HTR-8/SVneo (cell line): Measurements from ENCODE around the gene CDYL.

Experiments
- DNase-seq: peaks from one replicate; pipeline ENCODE4 v3.0.0; 2011; ENCODE audit warnings: low spot score, mixed read lengths; ENCODE audit not compliant: insufficient read length
- FAIRE-seq: peaks from 2 replicates; lab custom pipeline; 2011; peaks lifted over from hg19 to GRCh38; lab: Jason Lieb, UNC

CDYL gene

GRCh38 chr6:4923081-4923480 lies 146.9 kb downstream of the CDYL start:
- no peak for DNase-seq
- no peak for FAIRE-seq

DNA sequence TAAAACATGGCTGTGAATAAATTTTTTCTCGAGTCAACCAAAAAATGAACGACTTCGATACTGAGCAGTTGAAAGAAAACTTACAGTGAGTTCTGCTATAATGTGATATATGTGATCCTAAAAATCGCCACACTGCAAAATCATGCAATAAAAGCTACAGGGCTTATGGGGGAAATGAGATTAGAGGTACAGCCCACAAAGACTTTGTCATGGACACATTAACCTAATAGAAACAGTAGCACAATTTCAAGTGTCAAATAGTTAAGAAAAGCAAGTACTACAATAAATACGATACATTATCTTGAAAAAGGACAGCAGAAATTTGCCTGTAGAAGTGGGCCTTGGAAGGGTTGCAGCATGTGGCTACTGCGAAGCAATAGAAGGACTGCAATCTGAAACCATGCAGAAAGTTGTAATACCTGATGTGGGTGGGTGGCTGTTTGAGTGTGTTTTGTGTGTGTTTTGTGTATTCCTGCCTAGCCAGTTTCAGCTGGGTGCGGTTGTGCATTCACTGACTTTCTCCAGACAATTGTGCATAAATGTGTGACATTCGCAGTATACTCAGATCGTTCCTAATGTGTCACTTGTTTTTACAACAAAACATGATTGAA lies 148.6 kb downstream of the CDYL start:
- DNase-seq (no peak), FAIRE-seq (no peak)

GRCh38 chr6:4925580-4925979 lies 149.4 kb downstream of the CDYL start:
- DNase-seq, result no peak
- no peak for FAIRE-seq

- no peak for DNase-seq
- FAIRE-seq, result no peak
Observed at GRCh38 chr6:4928426-4928825, 152.2 kb downstream of the CDYL start.

DNA sequence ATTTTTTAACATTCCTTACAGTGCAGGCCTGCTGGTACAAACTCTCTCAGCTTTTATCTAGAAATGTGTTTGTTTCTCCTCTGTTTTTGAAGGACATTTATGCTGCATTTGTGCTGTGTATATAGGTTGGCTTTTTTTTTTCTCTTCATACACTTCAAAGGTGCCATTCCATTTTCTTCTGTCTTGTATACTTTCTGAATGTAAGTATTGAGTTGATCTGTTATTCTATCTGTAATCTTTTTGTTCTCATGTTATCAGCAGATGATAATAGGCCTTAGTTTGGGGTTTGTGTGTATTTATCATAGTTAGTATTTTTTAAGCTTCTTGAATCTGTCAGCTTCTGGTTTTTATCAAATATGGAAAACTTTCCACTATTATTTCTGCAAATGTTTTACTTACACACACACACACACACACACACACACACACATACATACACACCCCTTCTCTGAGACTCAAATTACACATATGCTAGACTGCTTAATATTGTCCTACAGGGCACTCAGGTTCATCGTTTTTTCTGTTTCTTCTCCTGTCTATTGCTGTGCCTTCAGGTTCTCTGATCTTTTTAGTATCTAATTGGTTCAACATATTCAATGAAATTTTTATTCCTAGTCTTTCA lies 153.0 kb downstream of the CDYL start:
- no peak for DNase-seq
- no peak for FAIRE-seq

DNA sequence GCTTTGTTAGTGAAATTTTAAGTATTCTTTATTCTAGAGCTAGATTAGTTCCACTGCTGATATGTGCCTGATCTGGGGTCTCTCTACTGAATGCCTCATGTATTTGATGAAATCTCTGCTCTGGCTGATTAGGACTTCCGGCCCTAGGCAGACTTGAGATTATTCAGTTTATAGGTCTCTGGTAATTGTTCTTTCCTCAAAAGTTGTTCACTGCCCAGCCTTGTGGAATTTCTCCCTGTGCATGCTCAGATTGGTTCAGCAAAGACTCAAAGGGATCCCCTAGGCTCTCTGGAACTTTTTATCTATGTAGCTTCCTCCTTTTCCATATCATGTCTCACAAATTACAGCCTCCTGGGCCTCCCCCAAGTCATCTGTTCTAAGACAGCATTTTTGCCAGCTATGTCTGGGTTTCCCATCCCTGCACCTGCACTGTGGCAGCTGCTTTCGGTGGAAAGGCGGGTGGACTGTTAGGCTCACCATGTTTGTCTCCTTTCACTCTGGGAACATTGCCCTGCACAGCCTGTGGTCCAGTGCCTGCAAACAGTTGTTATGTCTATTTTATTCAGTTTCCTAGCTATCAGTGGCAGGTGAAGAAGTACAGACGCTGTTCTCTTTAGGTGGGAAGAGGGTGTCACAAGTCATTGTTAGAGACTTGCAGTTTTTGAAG lies 154.0 kb downstream of the CDYL start:
- FAIRE-seq (no peak), DNase-seq (no peak)

DNA sequence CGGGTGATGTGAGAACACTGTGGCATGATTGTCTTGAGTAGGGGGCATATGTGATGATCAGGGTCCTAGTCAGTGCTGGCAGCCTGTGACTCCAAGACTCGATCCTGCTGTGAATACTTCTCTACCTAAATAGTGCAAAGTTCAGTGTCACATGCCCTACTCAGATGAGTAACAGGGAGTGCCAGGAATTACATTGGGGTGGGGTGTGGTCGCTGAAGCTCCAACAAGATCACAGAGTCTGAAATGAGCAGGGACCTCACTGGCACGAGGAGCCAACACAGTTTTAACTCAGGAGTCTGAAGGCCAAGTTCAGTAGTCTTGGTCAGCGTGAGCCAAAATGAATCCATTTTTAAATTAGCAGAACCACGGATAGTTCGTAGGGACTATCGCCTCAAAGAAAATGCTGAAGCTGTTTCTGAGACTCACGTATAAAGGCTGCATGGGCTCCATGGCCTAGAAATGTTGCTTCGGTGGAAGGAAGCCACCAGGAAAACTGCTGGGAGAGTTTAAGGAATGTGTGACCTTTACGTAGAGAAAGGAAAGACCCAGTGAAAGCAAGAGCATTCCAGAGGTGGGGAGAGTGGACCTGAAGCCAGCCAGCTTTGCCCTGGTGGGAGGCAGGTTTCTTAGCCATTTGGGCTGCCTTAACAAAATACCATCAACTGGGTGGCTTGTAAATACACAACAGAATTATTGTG lies 155.5 kb downstream of the CDYL start:
- DNase-seq, result no peak
- no peak for FAIRE-seq

GRCh38 chr6:4932228-4932903 lies 156.2 kb downstream of the CDYL start:
- FAIRE-seq (no peak), DNase-seq (no peak)

DNA sequence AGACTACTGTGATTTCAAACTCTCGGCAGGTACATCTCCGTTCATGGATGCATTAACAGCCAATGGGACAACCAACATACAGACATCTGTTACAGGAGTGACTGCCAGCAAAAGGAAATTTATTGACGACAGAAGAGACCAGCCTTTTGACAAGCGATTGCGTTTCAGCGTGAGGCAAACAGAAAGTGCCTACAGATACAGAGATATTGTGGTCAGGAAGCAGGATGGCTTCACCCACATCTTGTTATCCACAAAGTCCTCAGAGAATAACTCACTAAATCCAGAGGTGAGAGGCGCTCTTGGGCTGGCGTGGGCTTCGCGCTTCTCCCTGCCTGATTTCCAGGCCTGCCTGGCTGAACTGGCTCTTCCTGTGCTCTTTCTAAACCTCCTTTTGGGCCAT lies 159.3 kb downstream of the CDYL start:
- FAIRE-seq, result no peak
- DNase-seq, result no peak

DNA sequence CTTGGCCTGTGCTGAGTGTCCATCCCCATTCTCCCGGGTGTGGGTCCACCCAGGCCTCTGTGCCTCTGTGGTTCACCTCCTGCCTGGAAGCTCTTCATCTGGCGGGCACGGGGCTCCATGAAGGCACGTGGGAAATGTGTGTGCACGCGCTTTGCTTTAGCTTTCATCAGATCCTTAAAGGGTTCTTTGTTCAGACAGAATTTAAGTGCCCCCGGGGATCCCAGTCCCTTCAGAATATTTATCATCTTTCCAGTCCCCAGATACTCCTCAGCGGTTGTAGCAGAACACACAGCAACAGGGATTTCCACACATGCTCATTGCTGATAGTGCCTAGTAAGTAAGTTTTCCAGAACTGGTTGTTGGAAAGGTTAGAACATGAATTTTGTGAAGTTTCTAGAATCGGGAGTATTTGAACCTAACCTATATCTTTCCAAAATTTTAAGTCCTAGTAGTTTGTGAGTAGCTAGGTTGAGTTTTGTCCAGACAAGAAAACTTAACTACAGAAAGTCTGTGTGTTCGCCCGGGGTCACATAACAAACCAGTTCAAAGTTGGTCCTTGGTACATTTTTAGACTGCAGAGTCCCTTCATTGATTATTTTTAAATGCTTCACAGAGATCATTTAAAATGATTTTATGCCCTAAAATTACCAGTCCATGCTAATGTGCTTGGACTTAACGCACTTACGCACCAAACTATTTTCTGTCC lies 159.9 kb downstream of the CDYL start:
- no peak for DNase-seq
- no peak for FAIRE-seq

GRCh38 chr6:4936681-4937041 lies 160.5 kb downstream of the CDYL start:
- peak; percentile 41 for DNase-seq

GRCh38 chr6:4937414-4937813 lies 161.2 kb downstream of the CDYL start:
- DNase-seq, result no peak
- FAIRE-seq, result no peak

More at GRCh38 chr6:4936681-4937041, 160.5 kb downstream of the CDYL start:
- FAIRE-seq, result no peak

- DNase-seq, result no peak
- no peak for FAIRE-seq
Observed at GRCh38 chr6:4939241-4939640, 163.0 kb downstream of the CDYL start.

- DNase-seq (no peak), FAIRE-seq (no peak)
Observed at GRCh38 chr6:4940416-4940815, 164.2 kb downstream of the CDYL start.

DNA sequence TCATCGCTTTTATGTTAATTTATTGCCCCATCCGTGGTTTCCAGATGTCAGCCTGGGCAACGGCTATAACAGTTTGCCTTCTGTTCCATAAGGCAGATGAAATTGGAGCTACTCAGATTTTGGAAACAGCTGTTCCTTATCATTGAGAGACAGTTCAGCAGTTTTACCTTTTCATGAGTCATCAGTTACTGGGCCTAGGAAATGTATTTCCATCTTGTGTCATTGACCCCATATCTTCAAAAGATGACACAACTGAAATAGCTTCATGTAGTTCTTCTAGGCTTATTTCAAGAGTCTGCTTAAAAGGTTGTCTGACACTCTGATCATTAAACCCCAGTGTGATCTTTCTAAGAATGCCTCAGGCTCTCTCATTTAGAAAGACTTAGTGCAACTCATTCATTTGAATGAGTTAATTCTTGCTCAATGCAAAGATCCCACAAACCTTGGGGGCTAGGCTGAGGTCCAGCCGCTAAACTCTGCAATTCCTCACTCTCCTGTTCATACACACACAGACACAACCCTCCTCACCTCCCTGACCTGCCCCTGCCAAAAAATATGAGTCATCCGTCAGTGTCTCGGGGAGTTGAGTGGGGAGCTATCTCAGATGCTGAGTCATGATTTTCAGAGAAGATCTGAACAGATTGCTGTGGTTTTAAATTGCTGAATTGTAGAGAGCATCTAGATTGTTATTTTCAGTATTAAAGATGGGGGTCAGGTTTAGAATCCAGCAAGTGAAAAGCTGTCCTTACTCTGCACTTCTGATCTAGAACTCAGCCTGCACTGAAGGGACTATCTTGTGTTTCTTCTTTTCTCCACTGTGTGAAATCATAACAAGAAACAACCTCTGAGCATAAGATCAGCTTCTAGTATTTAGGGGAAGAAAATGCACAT lies 165.8 kb downstream of the CDYL start:
- FAIRE-seq, result peak; percentile 89
- DNase-seq, result peak; percentile 89

DNA sequence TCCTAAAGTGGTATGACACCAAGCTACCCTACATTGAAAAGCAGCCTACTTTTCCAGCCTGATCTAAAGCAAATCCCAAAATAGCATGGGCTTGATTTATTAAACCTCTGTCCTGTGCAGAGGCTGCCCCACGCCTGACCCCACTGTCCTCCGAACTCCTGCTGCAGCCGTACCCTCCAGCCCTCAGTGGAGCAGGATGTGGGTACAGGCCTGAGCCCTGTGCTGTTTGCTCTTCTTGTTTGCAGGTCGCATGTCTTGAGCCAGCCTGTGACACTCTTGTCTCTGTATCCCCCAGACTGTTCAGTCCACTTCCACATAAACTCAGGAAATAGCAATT lies 166.4 kb downstream of the CDYL start:
- FAIRE-seq (no peak), DNase-seq (no peak)

DNA sequence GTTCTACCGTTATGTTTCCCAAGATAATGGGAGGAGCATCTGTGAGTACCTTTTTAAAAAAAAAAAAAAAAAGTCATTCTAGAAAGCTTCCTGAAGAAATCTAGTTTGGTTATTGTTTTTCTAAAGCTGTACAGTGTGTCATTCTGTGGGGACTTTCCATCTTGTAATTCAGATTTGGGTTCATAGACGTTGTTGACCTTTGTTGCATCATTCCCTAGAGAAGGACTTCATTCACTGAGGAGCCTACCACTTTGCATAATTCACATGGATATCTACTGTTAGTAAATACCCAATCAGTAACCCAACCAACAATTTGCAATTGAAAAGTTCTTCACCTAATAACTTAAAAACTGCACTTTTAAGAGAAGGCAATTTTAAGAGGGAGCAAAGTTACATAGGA lies 167.5 kb downstream of the CDYL start:
- no peak for FAIRE-seq

DNA sequence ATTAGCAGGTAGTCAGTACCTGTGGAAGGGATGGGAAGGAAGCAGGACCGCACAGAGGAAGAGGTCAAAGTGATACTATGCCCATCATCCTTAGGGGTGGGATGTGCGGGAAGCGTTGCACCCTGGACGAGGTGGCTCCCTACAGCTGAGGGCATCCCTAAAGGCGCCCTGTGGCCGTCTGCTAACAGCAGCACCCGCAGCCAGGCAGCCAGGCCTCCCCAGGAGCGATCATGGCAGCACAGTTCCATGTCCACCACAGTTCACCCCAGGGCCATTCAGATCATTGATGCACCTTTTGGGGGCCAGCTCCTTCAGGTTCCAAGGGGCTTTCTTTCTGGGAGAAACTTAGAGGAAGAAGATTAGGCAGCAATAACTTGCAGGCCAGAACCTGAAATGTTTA lies 168.1 kb downstream of the CDYL start:
- FAIRE-seq (no peak), DNase-seq (no peak)

More for the DNA sequence above, 167.5 kb downstream of the CDYL start:
- DNase-seq, result no peak

GRCh38 chr6:4946521-4946920 lies 170.3 kb downstream of the CDYL start:
- FAIRE-seq, result no peak

More at GRCh38 chr6:4946521-4946920, 170.3 kb downstream of the CDYL start:
- DNase-seq, result no peak
